Measurements from ENCODE around the gene SLC12A8.

The SLC12A8 gene

GRCh38 chr3:125121246-125122010 lies 91.1 kb downstream of the SLC12A8 start:
- no peak overlapping the region for H3K4me3 ChIP-seq (ENCODE audit: control insufficient read depth, low read depth, low read length)
- no peak for TF ChIP-seq CTCF (conservative IDR thresholded peaks at IDR 0.05; ENCODE audit: control insufficient read depth, insufficient read depth, low read depth, low read length)
- DNase-seq (ENCODE audit: low read depth) = no peak

- TF ChIP-seq CTCF (conservative IDR thresholded peaks at IDR 0.05; ENCODE audit: control insufficient read depth, insufficient read depth, low read depth, low read length) = no peak
- H3K4me3 ChIP-seq (ENCODE audit: control insufficient read depth, low read depth, low read length) = peak overlapping the region; percentile 4
- no peak for DNase-seq (ENCODE audit: low read depth)
These were observed 92.0 kb downstream of the SLC12A8 start for GRCh38 chr3:125120379-125121122.

GRCh38 chr3:125119752-125120378 lies 92.7 kb downstream of the SLC12A8 start:
- no peak overlapping the region for H3K4me3 ChIP-seq (ENCODE audit: control insufficient read depth, low read depth, low read length)
- no peak for DNase-seq (ENCODE audit: low read depth)
- no peak for TF ChIP-seq CTCF (conservative IDR thresholded peaks at IDR 0.05; ENCODE audit: control insufficient read depth, insufficient read depth, low read depth, low read length)

- no peak for DNase-seq (ENCODE audit: low read depth)
- TF ChIP-seq CTCF (conservative IDR thresholded peaks at IDR 0.05; ENCODE audit: control insufficient read depth, insufficient read depth, low read depth, low read length) = no peak
- H3K4me3 ChIP-seq (ENCODE audit: control insufficient read depth, low read depth, low read length) = no peak overlapping the region
These were observed 93.9 kb downstream of the SLC12A8 start for GRCh38 chr3:125118600-125118999.

- no peak for TF ChIP-seq CTCF (conservative IDR thresholded peaks at IDR 0.05; ENCODE audit: control insufficient read depth, insufficient read depth, low read depth, low read length)
These were observed 94.8 kb downstream of the SLC12A8 start for GRCh38 chr3:125117631-125118191.

GRCh38 chr3:125116311-125117080 lies 96.1 kb downstream of the SLC12A8 start:
- peak; percentile 80 for DNase-seq (ENCODE audit: low read depth)
- no peak overlapping the region for H3K4me3 ChIP-seq (ENCODE audit: control insufficient read depth, low read depth, low read length)
- TF ChIP-seq CTCF (conservative IDR thresholded peaks at IDR 0.05; ENCODE audit: control insufficient read depth, insufficient read depth, low read depth, low read length) = no peak

More at GRCh38 chr3:125117631-125118191, 94.8 kb downstream of the SLC12A8 start:
- no peak for DNase-seq (ENCODE audit: low read depth)
- H3K4me3 ChIP-seq (ENCODE audit: control insufficient read depth, low read depth, low read length) = no peak overlapping the region

All from fibroblast of mammary gland (primary cell).